Smooth muscle cell (in vitro differentiated cells): ENCODE data around the gene TMEM164. TPM values are rescaled to one million over a fixed set of nuclear protein-coding genes. Genes with fewer than 3 reads are reported as not detected.

Experiments used
- DNase-seq: peaks from one replicate; lab custom pipeline; 2025; ENCODE audit not compliant: unreplicated experiment; lab: John Stamatoyannopoulos, UW
- H2AFZ ChIP-seq: fragments of 200-600 bp; sonication (generic); 2 replicates; pipeline ENCODE4 v1.6.0; 2016; ENCODE audit warnings: antibody characterized with exemption, low read depth, mild to moderate bottlenecking
- H3F3A ChIP-seq: fragments of 200-600 bp; sonication (generic); 2 replicates; pipeline ENCODE4 v1.6.0; 2017; ENCODE audit warnings: antibody characterized with exemption, low read depth
- H3K27ac ChIP-seq: fragments of 200-600 bp; sonication (generic); 2 replicates; pipeline ENCODE4 v1.5.1; 2016; ENCODE audit warnings: low read depth, mild to moderate bottlenecking
- H3K27me3 ChIP-seq: fragments of 200-600 bp; sonication (generic); 2 replicates; pipeline ENCODE4 v1.6.1; 2016; ENCODE audit warnings: low read depth, mild to moderate bottlenecking
- H3K36me3 ChIP-seq: fragments of 200-600 bp; sonication (generic); 2 replicates; pipeline ENCODE4 v1.5.1; 2016; ENCODE audit warnings: low read depth
- H3K4me1 ChIP-seq: fragments of 200-600 bp; sonication (generic); 2 replicates; pipeline ENCODE4 v1.5.1; 2016; ENCODE audit warnings: low read depth
- H3K4me2 ChIP-seq: fragments of 200-600 bp; sonication (generic); 2 replicates; pipeline ENCODE4 v1.6.0; 2016; ENCODE audit warnings: mild to moderate bottlenecking
- H3K4me3 ChIP-seq: fragments of 200-600 bp; sonication (generic); 2 replicates; pipeline ENCODE4 v1.5.1; 2016; ENCODE audit warnings: mild to moderate bottlenecking
- H3K79me2 ChIP-seq: fragments of 200-600 bp; sonication (generic); 2 replicates; pipeline ENCODE4 v1.6.0; 2016; ENCODE audit warnings: low read depth, mild to moderate bottlenecking
- H3K9ac ChIP-seq: fragments of 200-600 bp; sonication (generic); 2 replicates; pipeline ENCODE4 v1.6.0; 2016; ENCODE audit warnings: low read depth
- H3K9me3 ChIP-seq: fragments of 200-600 bp; sonication (generic); replicated peaks from 2 replicates; pipeline ENCODE4 v1.5.1; 2016; ENCODE audit warnings: low read depth
- H4K20me1 ChIP-seq: fragments of 200-600 bp; sonication (generic); 2 replicates; pipeline ENCODE4 v1.6.0; 2016; ENCODE audit warnings: low read depth
- CTCF ChIP-seq: fragments of 200-600 bp; sonication (generic); IDR thresholded peaks from 2 replicates; pipeline ENCODE4 v1.5.1; 2017; ENCODE audit warnings: borderline replicate concordance, mild to moderate bottlenecking, antibody characterized with exemption; ENCODE audit not compliant: insufficient read depth, poor library complexity, severe bottlenecking
- WGBS: methylation state at CpG from one replicate; pipeline ENCODE4 v1.1.7; 2016; ENCODE audit warnings: low lambda C conversion rate; 5-methylcytosine and 5-hydroxymethylcytosine counted together
- polyA plus RNA-seq: library from polyadenylated mRNA; unstranded; fragments of >200 nt; fragmentation: Nextera tagmentation; extraction: Ambion mirVana; gene quantifications from 2 replicates; pipeline ENCODE4 v1.2.1, GENCODE V29; 2016
- total RNA-seq: library from RNA; depleted of rRNA; stranded (reverse); fragments of >200 nt; gene quantifications from 2 replicates; pipeline ENCODE4 v1.2.3, GENCODE V29; 2014

TMEM164 gene
- total and polyA plus RNA-seq, 2 experiments from 2014 or later = 1.5 to 8.9 TPM

- no peak overlapping the region for H3K27ac ChIP-seq
- H4K20me1 ChIP-seq = no peaks in the 10 kb centered on the region
- H2AFZ ChIP-seq = no peak overlapping the region
- H3K36me3 ChIP-seq = no peaks in the 10 kb centered on the region
- no peak for TF ChIP-seq CTCF
- no peak for DNase-seq
- H3K4me1 ChIP-seq = no peaks in the 10 kb centered on the region
- no peaks in the 10 kb centered on the region for H3F3A ChIP-seq
- no peaks in the 10 kb centered on the region for H3K79me2 ChIP-seq
- H3K4me2 ChIP-seq = no peak overlapping the region
- H3K27me3 ChIP-seq = no peaks in the 10 kb centered on the region
- no peak overlapping the region for H3K9ac ChIP-seq
- H3K4me3 ChIP-seq = no peak overlapping the region
- no peaks in the 10 kb centered on the region for H3K9me3 ChIP-seq
Measured at GRCh38 chrX:109958266-109958665, 44.6 kb upstream of the TMEM164 start.

GRCh38 chrX:109959356-109959871 lies 43.5 kb upstream of the TMEM164 start:
- Histone ChIP-seq H3K4me3 (no peak overlapping the region), H3K4me1 (no peaks in the 10 kb centered on the region), H3K79me2 (no peaks in the 10 kb centered on the region), H4K20me1 (no peaks in the 10 kb centered on the region), H3K36me3 (no peaks in the 10 kb centered on the region), H3K9me3 (no peaks in the 10 kb centered on the region), H3K27me3 (no peaks in the 10 kb centered on the region), H3K9ac (no peak overlapping the region), H2AFZ (no peak overlapping the region), H3K4me2 (no peak overlapping the region), H3K27ac (no peak overlapping the region), H3F3A (no peaks in the 10 kb centered on the region)
- TF ChIP-seq CTCF = no peak
- no peak for DNase-seq

GRCh38 chrX:109964390-109964789 lies 38.5 kb upstream of the TMEM164 start:
- H3K4me2 ChIP-seq = no peak overlapping the region
- no peak for TF ChIP-seq CTCF
- H3K9me3 ChIP-seq = no peaks in the 10 kb centered on the region
- H4K20me1 ChIP-seq = no peaks in the 10 kb centered on the region
- no peak overlapping the region for H2AFZ ChIP-seq
- H3K79me2 ChIP-seq = no peaks in the 10 kb centered on the region
- no peak for DNase-seq
- no peaks in the 10 kb centered on the region for H3F3A ChIP-seq
- H3K27me3 ChIP-seq = no peaks in the 10 kb centered on the region
- H3K9ac ChIP-seq = no peak overlapping the region
- no peaks in the 10 kb centered on the region for H3K36me3 ChIP-seq
- 80% methylated on average over 2 of the region's 2 CpGs for WGBS
- H3K4me3 ChIP-seq = no peak overlapping the region
- H3K27ac ChIP-seq = no peak overlapping the region
- no peaks in the 10 kb centered on the region for H3K4me1 ChIP-seq

GRCh38 chrX:109966246-109966645 lies 36.7 kb upstream of the TMEM164 start:
- Histone ChIP-seq H3K9me3 (no peaks in the 10 kb centered on the region), H3K27me3 (no peaks in the 10 kb centered on the region), H4K20me1 (no peaks in the 10 kb centered on the region), H3K36me3 (no peaks in the 10 kb centered on the region), H2AFZ (no peak overlapping the region), H3K79me2 (no peaks in the 10 kb centered on the region), H3K9ac (no peak overlapping the region), H3K4me3 (no peak overlapping the region), H3K4me2 (no peak overlapping the region), H3K27ac (no peak overlapping the region), H3K4me1 (no peaks in the 10 kb centered on the region), H3F3A (no peaks in the 10 kb centered on the region)
- no peak for DNase-seq
- TF ChIP-seq CTCF = no peak
- 53% methylated on average over 1 of the region's 1 CpG for WGBS
